NCI-H446 (cell line): ENCODE measurements around the gene ATP5F1D.

Experiments
- DNase-seq, 2 experiments: peaks; one replicate each; lab custom pipeline; 2025; lab: John Stamatoyannopoulos, UW

ATP5F1D gene

GRCh38 chr19:1283207-1283916 is 41.8 kb downstream of the ATP5F1D start:
- no peak for DNase-seq

- no peak for DNase-seq
These were observed 42.4 kb downstream of the ATP5F1D start for GRCh38 chr19:1283917-1284292.

DNA sequence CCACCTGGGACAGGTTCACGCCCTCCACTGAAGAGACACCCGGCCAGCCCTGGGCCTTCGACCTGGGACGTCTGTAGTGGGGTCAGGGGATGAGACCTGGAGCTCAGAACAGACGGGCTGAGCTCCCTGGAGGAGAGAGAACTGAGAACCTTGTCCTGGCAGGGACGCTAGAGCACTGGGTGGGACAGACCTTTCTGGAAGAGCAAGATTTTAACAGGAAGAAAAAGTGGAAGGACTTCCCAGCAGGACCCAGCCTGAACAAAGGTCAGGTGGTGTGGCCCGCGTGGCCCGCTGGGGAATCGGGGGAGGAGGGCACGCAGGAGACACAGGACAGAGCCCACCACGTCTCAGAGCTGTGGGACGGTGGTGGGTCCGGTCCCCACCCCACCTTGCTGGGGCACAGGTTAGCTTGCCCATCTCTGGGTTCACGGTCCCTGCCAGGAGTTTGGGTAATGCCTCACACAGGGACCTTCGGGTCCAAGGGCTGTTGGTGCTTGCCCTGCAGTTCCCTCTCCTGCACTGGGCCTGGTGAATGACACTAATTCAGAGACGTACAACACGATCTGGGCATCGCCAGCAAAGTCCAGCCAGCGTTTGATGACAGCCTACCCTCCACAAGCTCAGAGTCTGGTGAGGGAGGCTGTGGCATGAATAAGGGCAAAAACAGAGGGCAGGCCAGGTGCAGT is 42.9 kb downstream of the ATP5F1D start:
- no peak for DNase-seq

GRCh38 chr19:1284979-1285736 is 43.6 kb downstream of the ATP5F1D start:
- no peak for DNase-seq

GRCh38 chr19:1285737-1286360 is 44.3 kb downstream of the ATP5F1D start, which contains the start of gene EFNA2:
EFNA2 (plus strand) TSS chr19:1285873; CDS start chr19:1286169, 296 bp downstream.
- DNase-seq = no peak

DNA sequence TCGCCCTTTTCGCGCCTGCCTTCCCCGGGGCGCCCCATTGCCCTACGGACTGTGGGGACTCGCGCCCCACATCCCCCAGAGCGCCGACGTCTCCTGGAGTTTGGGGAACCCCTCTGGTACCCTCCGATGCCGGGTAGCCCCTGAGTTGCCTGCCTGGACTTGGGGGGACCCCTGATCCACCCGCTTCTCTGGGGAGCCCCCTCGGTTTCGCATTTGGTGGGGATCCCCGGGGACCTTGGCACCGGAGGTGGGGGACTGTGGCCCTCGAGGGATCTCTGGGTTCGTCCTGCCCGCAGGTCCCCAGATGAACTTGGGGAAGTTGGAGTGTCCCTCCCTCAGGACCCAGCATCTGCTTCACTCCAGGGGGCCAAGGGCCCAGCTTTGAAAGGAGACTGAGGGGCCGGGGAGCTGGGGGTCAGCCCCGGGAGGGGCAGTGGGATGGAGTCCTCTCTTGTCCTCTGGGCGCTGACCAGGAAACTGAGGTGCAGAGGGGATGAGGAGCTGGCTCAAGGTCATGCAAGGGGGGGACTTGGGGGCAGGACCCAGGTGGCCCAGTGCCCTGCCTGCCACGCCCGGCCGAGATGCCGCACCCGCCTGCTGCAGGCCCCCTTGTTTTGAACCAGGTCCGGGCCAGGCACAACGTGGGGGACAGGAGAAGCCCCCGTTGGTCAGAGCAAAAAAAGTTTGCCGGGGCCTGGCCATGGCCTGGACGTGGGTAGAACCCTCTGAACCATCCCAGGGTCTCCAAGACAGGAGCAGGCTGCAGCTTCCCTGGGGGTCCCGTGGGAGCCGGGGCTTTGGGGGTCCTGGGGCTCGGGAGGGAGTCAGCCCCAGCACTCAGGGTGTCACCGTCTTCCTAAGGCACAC is 45.2 kb downstream of the ATP5F1D start:
- no peak for DNase-seq

GRCh38 chr19:1287354-1288225 is 46.0 kb downstream of the ATP5F1D start:
- DNase-seq = no peak

DNA sequence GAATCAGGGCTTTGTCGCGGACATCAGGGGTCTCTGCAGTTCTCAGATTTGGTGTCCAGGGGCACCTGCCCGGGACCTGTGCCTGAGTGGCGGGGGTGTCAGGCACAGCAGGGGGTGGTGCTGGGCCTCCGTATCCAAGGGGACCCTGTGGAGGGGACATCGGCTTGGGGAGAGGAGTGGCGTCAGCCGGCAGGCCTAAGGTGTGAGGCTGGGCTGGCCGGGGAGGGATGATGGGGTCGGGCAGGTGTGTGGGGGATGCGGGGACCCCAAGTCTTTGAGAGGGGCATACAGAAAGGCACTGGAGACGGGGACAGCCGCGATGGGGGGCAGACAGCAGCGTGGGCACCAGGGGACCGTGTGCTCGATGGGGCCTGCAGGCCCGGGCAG is 46.7 kb downstream of the ATP5F1D start:
- no peak for DNase-seq

DNA sequence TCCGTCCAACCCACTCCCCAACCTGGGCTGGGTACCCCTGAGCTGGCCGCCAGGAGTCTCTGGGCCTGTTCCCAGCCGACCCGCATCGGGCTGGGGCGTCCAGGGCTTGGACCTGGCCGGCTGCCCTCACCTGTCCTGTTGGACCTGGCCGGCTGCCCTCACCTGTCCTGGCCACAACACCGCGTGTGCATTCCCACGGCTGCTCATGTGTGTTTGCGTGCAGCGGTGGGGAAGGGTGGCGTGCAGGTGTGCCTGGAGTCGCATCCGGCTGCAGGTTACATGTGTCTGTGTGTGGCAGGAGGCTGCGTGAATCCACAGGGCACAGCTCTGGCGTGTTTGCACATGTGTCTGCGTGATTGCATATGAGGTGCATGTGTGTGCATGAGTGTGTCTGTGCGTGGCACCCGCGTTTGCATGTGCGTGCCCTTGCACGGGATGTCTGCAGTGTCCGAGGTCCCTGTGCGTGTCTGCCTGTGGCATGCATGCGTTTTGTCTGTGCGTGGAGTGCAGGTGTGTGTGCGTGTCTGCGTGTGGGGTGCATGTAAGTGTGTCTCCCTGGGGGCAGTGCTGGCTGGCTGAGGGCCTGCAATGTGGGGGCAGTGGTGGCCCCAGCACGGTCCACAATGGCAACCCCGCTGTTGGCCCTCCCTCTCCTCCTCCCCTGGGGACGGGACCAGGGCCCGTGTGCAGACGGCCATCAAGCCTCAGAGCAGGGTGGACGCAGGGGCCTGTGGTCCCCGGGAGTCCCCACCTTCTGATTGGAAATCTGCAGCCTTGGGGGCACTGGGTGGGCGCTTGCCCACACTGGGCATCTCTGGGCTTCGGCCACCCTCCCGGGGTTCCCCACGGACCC is 47.5 kb downstream of the ATP5F1D start:
- DNase-seq = no peak

DNA sequence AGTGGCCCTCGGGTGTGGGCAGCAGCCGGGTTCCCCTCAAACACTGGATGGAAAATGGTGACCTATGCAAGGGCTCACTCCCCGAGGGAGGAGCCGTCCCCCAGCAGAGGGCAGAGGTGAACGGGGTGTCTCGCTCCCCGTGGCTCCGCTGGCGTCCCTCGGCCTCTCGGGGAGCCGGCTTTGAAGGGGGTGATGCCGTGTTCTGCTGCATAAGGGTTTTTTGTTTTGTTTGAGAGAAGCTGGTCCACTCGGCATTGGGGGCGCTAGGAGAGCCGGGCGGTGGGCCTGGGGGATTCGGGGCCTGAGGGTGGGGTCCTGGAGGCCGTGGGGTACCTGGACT is 48.1 kb downstream of the ATP5F1D start:
- DNase-seq = no peak

- no peak for DNase-seq
These were observed 48.7 kb downstream of the ATP5F1D start for GRCh38 chr19:1290196-1290702.

GRCh38 chr19:1290703-1291651 is 49.4 kb downstream of the ATP5F1D start:
- DNase-seq = no peak

GRCh38 chr19:1291761-1292418 is 50.3 kb downstream of the ATP5F1D start:
- DNase-seq = peak in 1 of 2 experiments; percentile 63

DNA sequence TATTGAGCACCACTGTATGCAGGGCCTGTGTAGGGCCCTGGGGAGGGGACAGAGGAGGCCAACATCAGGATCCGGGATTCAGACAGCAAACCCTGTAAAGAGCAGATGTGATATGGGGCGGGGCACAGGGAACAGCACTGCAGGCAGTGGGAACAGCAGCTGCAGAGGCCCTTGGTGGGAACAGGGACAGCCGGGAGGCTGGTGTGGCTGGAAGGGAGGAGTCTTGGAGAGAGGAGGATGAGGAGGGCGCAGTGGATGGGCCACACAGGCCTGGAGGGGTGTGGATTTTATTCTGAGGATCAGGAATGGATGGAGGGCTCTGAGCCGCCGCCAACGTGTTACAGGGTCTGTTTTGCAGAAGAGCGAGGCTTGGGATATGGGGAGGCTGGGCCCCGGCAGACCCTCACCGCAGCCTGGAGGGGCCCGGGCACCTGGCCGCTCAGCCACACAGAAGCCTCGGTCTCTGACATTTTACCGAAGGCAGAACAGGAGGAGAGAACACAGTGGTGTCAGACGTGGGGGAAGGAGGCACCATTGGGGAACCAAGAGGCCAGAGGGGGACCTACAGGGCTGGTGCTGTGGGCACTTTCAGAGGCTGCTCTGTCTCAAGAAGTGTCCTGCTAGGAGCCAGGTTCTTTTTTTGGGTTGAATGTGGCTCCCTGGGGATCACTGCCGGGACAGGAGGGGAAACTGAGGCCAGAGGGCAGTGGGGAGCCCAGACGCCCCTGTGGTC is 51.0 kb downstream of the ATP5F1D start:
- no peak for DNase-seq

- DNase-seq = no peak
These were observed 52.4 kb downstream of the ATP5F1D start for GRCh38 chr19:1293782-1294604.
